ENCODE measurements around the gene DNM3. TPM values are rescaled to one million over a fixed set of nuclear protein-coding genes. Genes with fewer than 3 reads are reported as not detected.

The DNM3 gene
- total RNA-seq, 2 experiments from 2014 or later: 1.5 to 1.6 TPM

DNA sequence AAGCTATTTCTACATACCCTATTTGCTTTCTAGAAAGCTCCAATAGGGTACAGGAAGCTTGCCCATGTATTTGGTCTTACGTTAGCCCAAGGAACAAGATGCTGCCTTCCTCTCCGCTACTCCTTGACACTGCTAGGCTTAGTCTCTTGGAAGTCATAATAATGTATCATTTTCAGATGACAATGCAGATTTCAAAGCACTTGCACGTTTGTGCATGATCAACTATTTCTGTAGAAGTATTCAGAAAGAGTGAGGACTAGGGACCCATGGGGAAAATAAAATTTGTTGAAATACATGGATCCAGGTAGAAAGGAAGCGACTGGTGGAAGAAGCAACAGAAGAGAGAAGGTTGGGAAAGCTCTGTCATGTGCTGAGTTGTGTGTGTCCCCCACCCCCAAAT lies 367.3 kb downstream of the DNM3 start:
- Mint-ChIP-seq H3K27me3 (ENCODE audit: low read depth) (no peaks in the 10 kb centered on the region), H3K4me3 (no peak overlapping the region), H3K36me3 (ENCODE audit: low read depth) (no peaks in the 10 kb centered on the region), H3K4me1 (ENCODE audit: low read depth) (no peaks in the 10 kb centered on the region), H3K27ac (no peak overlapping the region), H3K9me3 (ENCODE audit: insufficient read depth) (no peaks in the 10 kb centered on the region)
- ChIA-PET POLR2A (no interaction called here), CTCF (no interaction called here)
- no peak for DNase-seq
- no peak for ATAC-seq

- no peak overlapping the region for H3K4me3 Mint-ChIP-seq
- no peaks in the 10 kb centered on the region for H3K36me3 Mint-ChIP-seq (ENCODE audit: low read depth)
- ChIA-PET POLR2A (no interaction called here), CTCF (no interaction called here)
- no peaks in the 10 kb centered on the region for H3K27me3 Mint-ChIP-seq (ENCODE audit: low read depth)
- no peak overlapping the region for H3K27ac Mint-ChIP-seq
- no peak for ATAC-seq
- H3K4me1 Mint-ChIP-seq (ENCODE audit: low read depth): no peaks in the 10 kb centered on the region
- no peaks in the 10 kb centered on the region for H3K9me3 Mint-ChIP-seq (ENCODE audit: insufficient read depth)
- no peak for DNase-seq
Observed at GRCh38 chr1:172211221-172211620, 369.9 kb downstream of the DNM3 start.

GRCh38 chr1:172212124-172212523 lies 370.8 kb downstream of the DNM3 start:
- Mint-ChIP-seq H3K27me3 (ENCODE audit: low read depth) (no peaks in the 10 kb centered on the region), H3K9me3 (ENCODE audit: insufficient read depth) (no peaks in the 10 kb centered on the region), H3K4me3 (no peak overlapping the region), H3K36me3 (ENCODE audit: low read depth) (no peaks in the 10 kb centered on the region), H3K27ac (no peak overlapping the region), H3K4me1 (ENCODE audit: low read depth) (no peaks in the 10 kb centered on the region)
- ChIA-PET POLR2A (no interaction called here), CTCF (interaction anchor here (1.1 to 1.5 kb wide), 3 partner anchors 45 to 217 kb away, joined by 3 to 5 read pairs (median 3); no protein-coding TSS in a partner anchor)
- DNase-seq (no peak), ATAC-seq (no peak)

DNA sequence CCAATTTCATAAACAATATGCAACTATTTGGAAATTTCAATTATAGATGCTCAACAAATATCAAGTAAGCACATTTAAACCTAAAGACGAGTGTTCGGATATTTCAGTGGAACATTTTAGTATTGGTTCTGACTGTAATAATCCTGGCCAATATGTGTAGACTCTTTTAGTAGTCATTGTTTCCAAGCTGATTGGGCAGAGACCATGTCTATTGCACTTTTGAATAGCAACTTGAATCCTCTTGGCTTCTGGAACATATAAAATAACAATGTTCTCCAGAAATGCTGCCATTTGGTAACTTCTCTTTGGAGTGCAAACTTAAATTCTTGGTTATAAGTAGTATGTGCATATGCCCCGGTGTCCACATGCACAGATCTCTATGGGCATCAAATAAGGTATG lies 373.7 kb downstream of the DNM3 start:
- no peak overlapping the region for H3K4me3 Mint-ChIP-seq
- ATAC-seq (no peak), DNase-seq (no peak)
- no peak overlapping the region for H3K27ac Mint-ChIP-seq
- no peaks in the 10 kb centered on the region for H3K4me1 Mint-ChIP-seq (ENCODE audit: low read depth)
- H3K36me3 Mint-ChIP-seq (ENCODE audit: low read depth): no peaks in the 10 kb centered on the region
- no peaks in the 10 kb centered on the region for H3K9me3 Mint-ChIP-seq (ENCODE audit: insufficient read depth)
- H3K27me3 Mint-ChIP-seq (ENCODE audit: low read depth): no peaks in the 10 kb centered on the region
- ChIA-PET CTCF (no interaction called here), POLR2A (no interaction called here)

GRCh38 chr1:172219966-172220365 lies 378.7 kb downstream of the DNM3 start:
- Mint-ChIP-seq H3K9me3 (ENCODE audit: insufficient read depth) (peaks cover 3% of the 10 kb centered on the region), H3K36me3 (ENCODE audit: low read depth) (no peaks in the 10 kb centered on the region), H3K4me3 (no peak overlapping the region), H3K27ac (no peak overlapping the region), H3K4me1 (ENCODE audit: low read depth) (no peaks in the 10 kb centered on the region), H3K27me3 (ENCODE audit: low read depth) (peaks cover 3% of the 10 kb centered on the region)
- DNase-seq: no peak
- ChIA-PET CTCF (interaction anchor here (0.9 kb wide), 1 partner anchor 39 kb away, joined by 3 read pairs; no protein-coding TSS in a partner anchor), POLR2A (no interaction called here)
- no peak for ATAC-seq

DNA sequence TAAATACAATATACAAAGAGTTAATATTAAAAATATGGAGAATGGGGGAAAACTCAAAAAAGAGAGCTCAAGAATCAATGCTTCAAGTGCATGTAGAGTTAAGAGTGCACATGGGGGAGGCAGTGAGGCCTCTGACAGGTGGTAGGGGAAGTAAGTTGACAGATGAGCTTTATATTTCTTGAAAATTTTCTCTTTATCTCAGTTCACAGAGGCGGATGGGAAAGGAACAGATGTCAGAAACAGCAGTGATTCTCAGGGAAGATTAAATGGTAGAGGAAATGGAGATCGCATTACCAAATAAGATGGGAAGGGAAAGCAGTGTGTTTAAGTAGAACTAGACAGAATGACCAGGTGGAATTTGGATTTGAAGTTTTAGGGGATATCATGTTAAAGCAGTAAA lies 379.1 kb downstream of the DNM3 start:
- ChIA-PET CTCF (no interaction called here), POLR2A (no interaction called here)
- Mint-ChIP-seq H3K4me3 (no peak overlapping the region), H3K27me3 (ENCODE audit: low read depth) (peaks cover 3% of the 10 kb centered on the region), H3K4me1 (ENCODE audit: low read depth) (no peaks in the 10 kb centered on the region), H3K27ac (no peak overlapping the region), H3K9me3 (ENCODE audit: insufficient read depth) (peaks cover 3% of the 10 kb centered on the region), H3K36me3 (ENCODE audit: low read depth) (no peaks in the 10 kb centered on the region)
- DNase-seq: no peak
- no peak for ATAC-seq

DNA sequence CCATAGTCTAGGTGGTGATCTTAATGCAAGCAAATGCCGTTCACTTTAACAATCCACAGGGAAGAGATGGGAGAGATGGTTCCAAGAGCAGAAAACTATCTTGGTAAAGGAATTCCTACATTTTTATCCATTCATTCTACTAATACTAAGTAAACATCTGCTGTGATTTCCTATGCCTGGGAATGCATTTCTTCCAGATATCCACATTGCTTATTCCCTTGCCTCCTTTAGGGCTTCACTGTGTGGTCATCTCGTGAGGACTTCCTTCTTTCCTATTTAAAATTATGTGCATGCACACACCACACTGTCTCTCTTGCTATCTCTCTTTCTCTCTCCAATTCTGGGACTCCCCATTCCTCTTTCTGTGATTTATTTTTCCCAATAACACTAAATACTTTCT lies 380.1 kb downstream of the DNM3 start:
- POLR2A ChIA-PET: no interaction called here
- Mint-ChIP-seq H3K4me1 (ENCODE audit: low read depth) (no peaks in the 10 kb centered on the region), H3K27ac (no peak overlapping the region), H3K36me3 (ENCODE audit: low read depth) (no peaks in the 10 kb centered on the region), H3K27me3 (ENCODE audit: low read depth) (peaks cover 3% of the 10 kb centered on the region), H3K4me3 (no peak overlapping the region), H3K9me3 (ENCODE audit: insufficient read depth) (peaks cover 3% of the 10 kb centered on the region)
- ATAC-seq (no peak), DNase-seq (no peak)
- CTCF ChIA-PET: no interaction called here

- H3K4me1 Mint-ChIP-seq (ENCODE audit: low read depth): peaks cover 2% of the 10 kb centered on the region
- no peak for DNase-seq
- peaks cover 3% of the 10 kb centered on the region for H3K27me3 Mint-ChIP-seq (ENCODE audit: low read depth)
- H3K4me3 Mint-ChIP-seq: no peak overlapping the region
- H3K27ac Mint-ChIP-seq: no peak overlapping the region
- ChIA-PET CTCF (interaction anchor here (0.6 kb wide), 1 partner anchor 25 kb away, joined by 3 read pairs; no protein-coding TSS in a partner anchor), POLR2A (interaction anchor here (0.6 kb wide), 1 partner anchor 341 kb away, joined by 3 read pairs; no protein-coding TSS in a partner anchor)
- no peak for ATAC-seq
- H3K36me3 Mint-ChIP-seq (ENCODE audit: low read depth): peaks cover 1% of the 10 kb centered on the region
- H3K9me3 Mint-ChIP-seq (ENCODE audit: insufficient read depth): peaks cover 3% of the 10 kb centered on the region
Observed at GRCh38 chr1:172224871-172225270, 383.6 kb downstream of the DNM3 start.

DNA sequence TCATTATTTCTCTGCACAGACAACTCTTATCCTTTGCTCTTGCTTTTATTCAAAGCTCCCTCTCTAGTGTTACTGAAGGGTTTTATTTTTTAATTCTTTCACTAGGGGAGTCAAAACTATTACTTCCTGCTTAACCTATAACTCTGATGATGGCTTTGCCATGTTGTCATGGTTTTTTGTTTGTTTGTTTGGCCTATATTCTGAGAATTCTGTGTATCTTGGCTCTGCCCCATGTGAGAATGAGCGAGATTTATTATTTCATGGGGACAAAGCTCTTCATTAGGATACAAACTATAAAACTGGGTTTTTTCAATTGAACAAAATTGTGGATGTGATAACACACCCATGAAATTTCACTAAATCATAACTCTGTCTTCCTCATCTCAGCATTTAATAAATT lies 388.6 kb downstream of the DNM3 start:
- ChIA-PET CTCF (interaction anchor here (0.9 to 1.9 kb wide), 3 partner anchors 19 to 170 kb away, joined by 3 to 5 read pairs (median 4); no protein-coding TSS in a partner anchor), POLR2A (no interaction called here)
- H3K4me3 Mint-ChIP-seq: no peak overlapping the region
- ATAC-seq: no peak
- peaks cover 11% of the 10 kb centered on the region for H3K4me1 Mint-ChIP-seq (ENCODE audit: low read depth)
- DNase-seq: no peak
- no peak overlapping the region for H3K27ac Mint-ChIP-seq
- H3K36me3 Mint-ChIP-seq (ENCODE audit: low read depth): peaks cover 14% of the 10 kb centered on the region
- H3K27me3 Mint-ChIP-seq (ENCODE audit: low read depth): no peaks in the 10 kb centered on the region
- H3K9me3 Mint-ChIP-seq (ENCODE audit: insufficient read depth): peaks cover 10% of the 10 kb centered on the region

DNA sequence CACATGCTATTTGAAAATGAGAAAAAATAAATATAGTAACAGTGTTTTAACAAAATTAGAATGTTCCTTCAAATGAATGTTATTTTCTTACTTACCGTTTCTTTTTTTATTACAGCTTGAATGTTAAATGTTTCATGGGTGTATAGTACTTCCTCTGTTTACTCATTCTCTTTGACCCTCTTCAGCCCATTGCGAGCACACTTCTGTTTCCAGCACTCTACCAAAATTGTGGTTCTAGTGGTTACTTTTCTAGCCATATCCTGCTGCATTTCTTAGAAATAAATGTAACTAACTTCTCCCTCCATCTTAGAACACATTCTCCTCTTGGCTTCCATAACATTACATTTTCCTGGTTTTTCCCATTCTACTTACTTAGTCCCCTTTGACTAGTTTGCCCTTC lies 389.2 kb downstream of the DNM3 start:
- ChIA-PET CTCF (interaction anchor here (0.9 to 1.9 kb wide), 2 partner anchors 18 to 169 kb away, joined by 3 to 5 read pairs; no protein-coding TSS in a partner anchor), POLR2A (no interaction called here)
- no peak for ATAC-seq
- H3K4me1 Mint-ChIP-seq (ENCODE audit: low read depth): peaks cover 11% of the 10 kb centered on the region
- peak overlapping the region; percentile 73 for H3K27ac Mint-ChIP-seq
- peaks cover 14% of the 10 kb centered on the region for H3K36me3 Mint-ChIP-seq (ENCODE audit: low read depth)
- H3K9me3 Mint-ChIP-seq (ENCODE audit: insufficient read depth): peaks cover 10% of the 10 kb centered on the region
- H3K4me3 Mint-ChIP-seq: no peak overlapping the region
- H3K27me3 Mint-ChIP-seq (ENCODE audit: low read depth): no peaks in the 10 kb centered on the region
- peak; percentile 25 for DNase-seq

- Mint-ChIP-seq H3K4me3 (no peak overlapping the region), H3K27me3 (ENCODE audit: low read depth) (no peaks in the 10 kb centered on the region), H3K9me3 (ENCODE audit: insufficient read depth) (no peaks in the 10 kb centered on the region), H3K27ac (no peak overlapping the region), H3K36me3 (ENCODE audit: low read depth) (peaks cover 1% of the 10 kb centered on the region), H3K4me1 (ENCODE audit: low read depth) (no peaks in the 10 kb centered on the region)
- ChIA-PET POLR2A (no interaction called here), CTCF (interaction anchor here (1.4 kb wide), 1 partner anchor 207 kb away, joined by 3 read pairs; the partner anchor contains the start of gene PIGC)
- ATAC-seq (no peak), DNase-seq (no peak)
Observed at GRCh38 chr1:172236958-172237357, 395.7 kb downstream of the DNM3 start.

DNA sequence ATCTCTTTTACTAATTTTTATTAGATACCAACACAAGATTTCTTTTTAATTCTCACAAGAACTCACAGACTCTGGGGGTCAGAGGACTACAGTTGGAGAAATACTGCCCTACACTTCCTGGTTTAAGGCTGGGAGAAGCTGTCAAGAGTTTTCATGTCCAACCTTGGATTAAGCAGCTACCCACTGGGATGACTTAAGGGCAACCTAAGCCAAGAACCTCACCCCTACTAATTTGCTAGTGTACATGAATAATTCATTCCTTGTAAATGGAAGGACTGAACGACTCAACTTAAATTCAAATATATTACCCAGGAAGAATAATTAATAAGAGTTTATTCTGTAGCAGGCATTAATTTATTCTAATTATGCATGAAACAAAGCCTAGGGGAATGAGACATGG lies 396.9 kb downstream of the DNM3 start:
- no peaks in the 10 kb centered on the region for H3K36me3 Mint-ChIP-seq (ENCODE audit: low read depth)

GRCh38 chr1:172238965-172239364 lies 397.7 kb downstream of the DNM3 start:
- no peaks in the 10 kb centered on the region for H3K9me3 Mint-ChIP-seq (ENCODE audit: insufficient read depth)
- CTCF ChIA-PET: interaction anchor here (0.9 to 1.3 kb wide), 2 partner anchors 16 to 39 kb away, joined by 3 to 4 read pairs; no protein-coding TSS in a partner anchor
- H3K27me3 Mint-ChIP-seq (ENCODE audit: low read depth): no peaks in the 10 kb centered on the region
- no peaks in the 10 kb centered on the region for H3K36me3 Mint-ChIP-seq (ENCODE audit: low read depth)
- H3K4me3 Mint-ChIP-seq: no peak overlapping the region
- POLR2A ChIA-PET: no interaction called here
- H3K4me1 Mint-ChIP-seq (ENCODE audit: low read depth): no peaks in the 10 kb centered on the region
- no peak overlapping the region for H3K27ac Mint-ChIP-seq
- DNase-seq (no peak), ATAC-seq (no peak)

More for the DNA sequence above, 396.9 kb downstream of the DNM3 start:
- ATAC-seq (no peak), DNase-seq (no peak)
- ChIA-PET CTCF (no interaction called here), POLR2A (no interaction called here)
- Mint-ChIP-seq H3K4me3 (no peak overlapping the region), H3K4me1 (ENCODE audit: low read depth) (no peaks in the 10 kb centered on the region), H3K9me3 (ENCODE audit: insufficient read depth) (no peaks in the 10 kb centered on the region), H3K27me3 (ENCODE audit: low read depth) (no peaks in the 10 kb centered on the region), H3K27ac (no peak overlapping the region)
